H9 (cell line): ENCODE measurements around the gene WIPF1. TPM values are rescaled to one million over a fixed set of nuclear protein-coding genes. Genes with fewer than 3 reads are reported as not detected.

ENCODE experiments used
- DNase-seq: peaks from one replicate; pipeline ENCODE4 v3.0.0-alpha.2; 2017
- H2AFZ ChIP-seq: one replicate; pipeline ENCODE4 v1.6.1; 2013; ENCODE audit warnings: mild to moderate bottlenecking, low read length, control low read depth, moderate library complexity
- H2AK5ac ChIP-seq: 2 replicates; pipeline ENCODE4 v1.6.1; 2013; ENCODE audit warnings: low read length, control low read depth, mixed read lengths; ENCODE audit not compliant: insufficient read length
- H2BK120ac ChIP-seq: one replicate; pipeline ENCODE4 v1.6.1; 2013; ENCODE audit warnings: low read depth, mild to moderate bottlenecking, low read length, control low read depth, inconsistent platforms; ENCODE audit not compliant: poor library complexity, severe bottlenecking
- H2BK12ac ChIP-seq: 2 replicates; pipeline ENCODE4 v1.6.1; 2013; ENCODE audit warnings: low read length, control low read depth, mixed read lengths, low read depth; ENCODE audit not compliant: insufficient read length
- H2BK15ac ChIP-seq: 2 replicates; pipeline ENCODE4 v1.6.1; 2013; ENCODE audit warnings: low read depth, low read length, control low read depth
- H2BK20ac ChIP-seq: one replicate; pipeline ENCODE4 v1.6.1; 2013; ENCODE audit warnings: low read depth, mild to moderate bottlenecking, low read length, control low read depth, inconsistent platforms; ENCODE audit not compliant: poor library complexity, severe bottlenecking
- H2BK5ac ChIP-seq: 2 replicates; pipeline ENCODE4 v1.6.1; 2013; ENCODE audit warnings: low read length, control low read depth, mixed read lengths; ENCODE audit not compliant: insufficient read length
- H3K14ac ChIP-seq: 2 replicates; pipeline ENCODE4 v1.6.1; 2013; ENCODE audit warnings: low read length, control low read depth; ENCODE audit not compliant: insufficient read depth
- H3K18ac ChIP-seq: 2 replicates; pipeline ENCODE4 v1.6.1; 2013; ENCODE audit warnings: low read depth, mild to moderate bottlenecking, mixed read lengths, low read length, control low read depth; ENCODE audit not compliant: insufficient read length
- H3K23ac ChIP-seq: 2 replicates; pipeline ENCODE4 v1.6.1; 2013; ENCODE audit warnings: low read length, control low read depth, mixed read lengths, low read depth; ENCODE audit not compliant: insufficient read length
- H3K23me2 ChIP-seq: 2 replicates; pipeline ENCODE4 v1.6.1; 2013; ENCODE audit warnings: low read depth, mild to moderate bottlenecking, mixed read lengths, low read length, control low read depth; ENCODE audit not compliant: insufficient read length, poor library complexity, severe bottlenecking
- H3K27ac ChIP-seq: 2 replicates; pipeline ENCODE4 v1.5.1; 2013; ENCODE audit warnings: low read length, control low read depth, mixed read lengths, low read depth; ENCODE audit not compliant: insufficient read length
- H3K27me3 ChIP-seq: 2 replicates; pipeline ENCODE4 v1.6.1; 2013; ENCODE audit warnings: low read length, control low read depth, inconsistent platforms; ENCODE audit not compliant: insufficient read depth
- H3K4ac ChIP-seq: 2 replicates; pipeline ENCODE4 v1.6.1; 2013; ENCODE audit warnings: low read depth, mild to moderate bottlenecking, control low read depth, inconsistent platforms, low read length, moderate library complexity
- H3K4me1 ChIP-seq: 2 replicates; pipeline ENCODE4 v1.6.1; 2013; ENCODE audit warnings: low read length, control low read depth, inconsistent platforms; ENCODE audit not compliant: insufficient read depth
- H3K4me2 ChIP-seq: 2 replicates; pipeline ENCODE4 v1.6.1; 2013; ENCODE audit warnings: low read length, control low read depth, mixed read lengths; ENCODE audit not compliant: insufficient read length, insufficient read depth
- H3K56ac ChIP-seq: 2 replicates; pipeline ENCODE4 v1.6.1; 2013; ENCODE audit warnings: low read depth, mild to moderate bottlenecking, mixed read lengths, low read length, control low read depth; ENCODE audit not compliant: insufficient read length
- H3K79me1 ChIP-seq: 2 replicates; pipeline ENCODE4 v1.6.1; 2013; ENCODE audit warnings: low read depth, mild to moderate bottlenecking, moderate library complexity, low read length, control low read depth, inconsistent platforms; ENCODE audit not compliant: insufficient read depth, poor library complexity, severe bottlenecking
- H3K79me2 ChIP-seq: 2 replicates; pipeline ENCODE4 v1.6.1; 2013; ENCODE audit warnings: low read length, control low read depth, inconsistent platforms; ENCODE audit not compliant: insufficient read depth
- H3K9ac ChIP-seq: 2 replicates; pipeline ENCODE4 v1.6.1; 2013; ENCODE audit warnings: low read length, control low read depth, mixed read lengths; ENCODE audit not compliant: insufficient read length; ENCODE audit errors: extremely low read depth
- H3K9me3 ChIP-seq: one replicate; pipeline ENCODE4 v1.6.1; 2013; ENCODE audit warnings: low read depth, low read length, inconsistent platforms; ENCODE audit not compliant: control insufficient read depth
- H3T11ph ChIP-seq: one replicate; pipeline ENCODE4 v1.6.1; 2013; ENCODE audit warnings: mild to moderate bottlenecking, low read length, control low read depth, inconsistent platforms
- H4K20me1 ChIP-seq: one replicate; pipeline ENCODE4 v1.6.1; 2013; ENCODE audit not compliant: control insufficient read depth, insufficient read length, insufficient read depth
- H4K5ac ChIP-seq: 2 replicates; pipeline ENCODE4 v1.6.1; 2013; ENCODE audit warnings: low read depth, mild to moderate bottlenecking, mixed read lengths, low read length, control low read depth; ENCODE audit not compliant: insufficient read length
- H4K8ac ChIP-seq: replicated peaks from 2 replicates; pipeline ENCODE4 v1.6.1; 2013; ENCODE audit warnings: low read length, control low read depth, mixed read lengths, low read depth; ENCODE audit not compliant: insufficient read length
- H4K91ac ChIP-seq: 2 replicates; pipeline ENCODE4 v1.6.1; 2013; ENCODE audit warnings: low read depth, mild to moderate bottlenecking, moderate library complexity, mixed read lengths, low read length, control low read depth; ENCODE audit not compliant: insufficient read length
- H3K27ac Mint-ChIP-seq, 3 experiments: 2 replicates in 2 of 3; 3 replicates in 1 of 3; pipeline ENCODE4 v1.8.0; 2020 to 2021; ENCODE audit warnings: mixed read lengths in 3 of 3, mild to moderate bottlenecking in 1 of 3, moderate library complexity in 1 of 3
- H3K27me3 Mint-ChIP-seq: 2 replicates; pipeline ENCODE4 v1.8.0; 2021; ENCODE audit warnings: low read depth, mild to moderate bottlenecking, moderate library complexity, mixed read lengths
- H3K36me3 Mint-ChIP-seq, 3 experiments: 2 replicates in 2 of 3; 3 replicates in 1 of 3; pipeline ENCODE4 v1.8.0; 2020 to 2021; ENCODE audit warnings: low read depth in 3 of 3, mixed read lengths in 3 of 3; ENCODE audit not compliant: insufficient read depth in 1 of 3
- H3K4me1 Mint-ChIP-seq, 2 experiments: 2 replicates each; pipeline ENCODE4 v1.8.0; 2020; ENCODE audit warnings: mixed read lengths in 2 of 2
- H3K4me3 Mint-ChIP-seq, 2 experiments: 2 replicates in 1 of 2; 3 replicates in 1 of 2; pipeline ENCODE4 v1.8.0; 2020 to 2021; ENCODE audit warnings: mild to moderate bottlenecking in 2 of 2, mixed read lengths in 2 of 2, moderate library complexity in 1 of 2
- H3K9me3 Mint-ChIP-seq, 2 experiments: 2 replicates in 1 of 2; 3 replicates in 1 of 2; pipeline ENCODE4 v1.8.0; 2020; ENCODE audit warnings: mild to moderate bottlenecking in 2 of 2, mixed read lengths in 2 of 2, moderate library complexity in 1 of 2
- CTCF ChIP-seq: fragments of 200-600 bp; sonication (generic); conservative IDR thresholded peaks from 3 replicates; pipeline ENCODE4 v1.8.0; 2021; ENCODE audit warnings: antibody characterized with exemption, mild to moderate bottlenecking
- WGBS: extraction: QIAGEN DNeasy Blood & Tissue Kit; methylation state at CpG from one replicate; pipeline ENCODE4 v1.1.7; 2013; ENCODE audit warnings: missing lambda C conversion rate, low lambda C conversion rate, mixed read lengths; ENCODE audit not compliant: insufficient read length; ENCODE audit errors: extremely low coverage; 5-methylcytosine and 5-hydroxymethylcytosine counted together
- total RNA-seq: library from RNA; stranded (reverse); gene quantifications from 2 replicates; pipeline ENCODE4 v1.2.1, GENCODE V29; 2021

The WIPF1 gene
- total RNA-seq, 1 experiment from 2014 or later = 5.1 TPM

- Histone ChIP-seq H2BK5ac (no peak overlapping the region), H3K27me3 (no peaks in the 10 kb centered on the region), H2AK5ac (no peak overlapping the region), H3K18ac (no peak overlapping the region), H3K79me1 (no peaks in the 10 kb centered on the region), H4K8ac (no peak overlapping the region), H2BK12ac (no peak overlapping the region), H3K79me2 (no peaks in the 10 kb centered on the region), H3K9ac (no peak overlapping the region), H3K4ac (no peak overlapping the region), H4K20me1 (no peaks in the 10 kb centered on the region), H2BK120ac (no peak overlapping the region), H3K56ac (no peak overlapping the region), H4K91ac (no peak overlapping the region), H3K9me3 (no peaks in the 10 kb centered on the region), H3K27ac (no peak overlapping the region), H2BK20ac (no peak overlapping the region), H3K23me2 (no peaks in the 10 kb centered on the region), H3T11ph (no peak overlapping the region), H3K14ac (no peak overlapping the region), H3K4me1 (0 out of 2 replicates have a peak, but pooled peaks cover 3% of the 10 kb centered on the region), H2AFZ (no peak overlapping the region), H3K4me2 (no peak overlapping the region), H3K23ac (no peak overlapping the region), H4K5ac (no peak overlapping the region), H2BK15ac (no peak overlapping the region)
- no peak overlapping the region for H3K27ac Mint-ChIP-seq
- WGBS = no CpG with 5 or more reads among the region's 5 CpGs
- H3K9me3 Mint-ChIP-seq = no peaks in the 10 kb centered on the region
- TF ChIP-seq CTCF = no peak
- no peak for DNase-seq
- H3K27me3 Mint-ChIP-seq = no peaks in the 10 kb centered on the region
- H3K36me3 Mint-ChIP-seq = no peaks in the 10 kb centered on the region
- H3K4me1 Mint-ChIP-seq = peaks cover 7 to 11% of the 10 kb centered on the region in 2 experiments
- H3K4me3 Mint-ChIP-seq = no peak overlapping the region
Observed at GRCh38 chr2:174591740-174592139, 5.9 kb downstream of the WIPF1 start.
